ENCODE data around the gene UBE2QL1.

UBE2QL1 gene

GRCh38 chr5:6456766-6457370 is 8.2 kb downstream of the UBE2QL1 start:
- no peak for FAIRE-seq

- no peak for FAIRE-seq
These were observed 8.9 kb downstream of the UBE2QL1 start for GRCh38 chr5:6457592-6457991.

GRCh38 chr5:6458833-6459232 is 10.2 kb downstream of the UBE2QL1 start:
- FAIRE-seq, result no peak

- no peak for FAIRE-seq
These were observed 11.2 kb downstream of the UBE2QL1 start for GRCh38 chr5:6459896-6460295.

GRCh38 chr5:6461006-6461405 is 12.3 kb downstream of the UBE2QL1 start:
- no peak for FAIRE-seq

- FAIRE-seq, result no peak
These were observed 13.4 kb downstream of the UBE2QL1 start for GRCh38 chr5:6461793-6462650.

- FAIRE-seq, result no peak
These were observed 14.0 kb downstream of the UBE2QL1 start for GRCh38 chr5:6462671-6463070.

- FAIRE-seq, result no peak
These were observed 15.8 kb downstream of the UBE2QL1 start for GRCh38 chr5:6464441-6464840.

GRCh38 chr5:6465831-6466790 is 17.5 kb downstream of the UBE2QL1 start:
- FAIRE-seq, result no peak

- no peak for FAIRE-seq
These were observed 18.4 kb downstream of the UBE2QL1 start for GRCh38 chr5:6466975-6467567.

GRCh38 chr5:6467591-6467990 is 18.9 kb downstream of the UBE2QL1 start:
- no peak for FAIRE-seq

- FAIRE-seq, result no peak
These were observed 19.4 kb downstream of the UBE2QL1 start for GRCh38 chr5:6468104-6468503.

GRCh38 chr5:6468870-6469269 is 20.2 kb downstream of the UBE2QL1 start:
- no peak for FAIRE-seq

- no peak for FAIRE-seq
These were observed 21.2 kb downstream of the UBE2QL1 start for GRCh38 chr5:6469836-6470235.

GRCh38 chr5:6470672-6471071 is 22.0 kb downstream of the UBE2QL1 start:
- FAIRE-seq, result no peak

- FAIRE-seq, result no peak
These were observed 22.6 kb downstream of the UBE2QL1 start for GRCh38 chr5:6471252-6471651.

GRCh38 chr5:6472792-6473191 is 24.1 kb downstream of the UBE2QL1 start:
- no peak for FAIRE-seq

- FAIRE-seq, result no peak
These were observed 24.6 kb downstream of the UBE2QL1 start for GRCh38 chr5:6473284-6473683.

GRCh38 chr5:6475626-6476312 is 27.1 kb downstream of the UBE2QL1 start:
- no peak for FAIRE-seq

GRCh38 chr5:6476313-6476661 is 27.6 kb downstream of the UBE2QL1 start:
- FAIRE-seq, result no peak

- no peak for FAIRE-seq
These were observed 30.1 kb downstream of the UBE2QL1 start for GRCh38 chr5:6478793-6479192.
